IMR-90 (cell line): Measurements from ENCODE around the gene ADGRA3. TPM values are rescaled to one million over a fixed set of nuclear protein-coding genes. Genes with fewer than 3 reads are reported as not detected.

Source experiments
- ATAC-seq: fragments of 200-7000 bp; cut with Tn5 transposase; 2 replicates; pipeline ENCODE4 v1.9.1; 2020; ENCODE audit warnings: low read depth, mild to moderate bottlenecking, moderate library complexity
- BruUV-seq: library from RNA; stranded (reverse); fragments of 400-500 nt; replicated peaks from 2 replicates; lab custom pipeline; 2021; lab: Mats Ljungman, UMichigan
- CTCF ChIA-PET: fragments of 300-600 bp; formaldehyde crosslinking; extraction: SDS; loops from one replicate; lab custom pipeline; 2021; ENCODE audit warnings: antibody characterized with exemption; lab: Yijun Ruan, JAX
- POLR2A ChIA-PET: fragments of 300-600 bp; sonication (Branson Sonifier 250); formaldehyde crosslinking; loops from one replicate; lab custom pipeline; 2022; ENCODE audit warnings: antibody characterized with exemption; ENCODE audit not compliant: unreplicated experiment; lab: Charles Lee
- DNase-seq: peaks from one replicate; pipeline ENCODE4 v3.0.0; 2013
- H2AFZ ChIP-seq: replicated peaks from 2 replicates; pipeline ENCODE3; 2013; ENCODE audit warnings: low read length, mild to moderate bottlenecking; ENCODE audit not compliant: poor library complexity
- H2AK5ac ChIP-seq: 2 replicates; pipeline ENCODE4 v1.6.1; 2013; ENCODE audit warnings: low read depth, low read length, inconsistent platforms
- H2AK9ac ChIP-seq: replicated peaks from 2 replicates; pipeline ENCODE3; 2013; ENCODE audit warnings: mild to moderate bottlenecking, low read depth, low read length, moderate library complexity; ENCODE audit not compliant: poor library complexity
- H2BK120ac ChIP-seq: 2 replicates; pipeline ENCODE4 v1.6.1; 2013; ENCODE audit warnings: low read depth, low read length, inconsistent platforms
- H2BK15ac ChIP-seq: 3 replicates; pipeline ENCODE4 v1.6.1; 2013; ENCODE audit warnings: low read depth, low read length, inconsistent platforms
- H2BK20ac ChIP-seq: 2 replicates; pipeline ENCODE4 v1.6.1; 2013; ENCODE audit warnings: low read depth, mild to moderate bottlenecking, inconsistent platforms, low read length, moderate library complexity
- H2BK5ac ChIP-seq: 2 replicates; pipeline ENCODE4 v1.6.1; 2013; ENCODE audit warnings: mild to moderate bottlenecking, low read depth, low read length, inconsistent platforms; ENCODE audit not compliant: poor library complexity, severe bottlenecking
- H3K14ac ChIP-seq: replicated peaks from 2 replicates; pipeline ENCODE4 v1.6.1; 2013; ENCODE audit warnings: low read depth, low read length, inconsistent platforms
- H3K18ac ChIP-seq: 2 replicates; pipeline ENCODE4 v1.6.1; 2013; ENCODE audit warnings: low read depth, low read length, control low read depth
- H3K23ac ChIP-seq: 2 replicates; pipeline ENCODE4 v1.6.1; 2013; ENCODE audit warnings: low read depth, low read length, inconsistent platforms
- H3K27ac ChIP-seq: 2 replicates; pipeline ENCODE4 v1.5.1; 2013; ENCODE audit warnings: mild to moderate bottlenecking, control low read depth, low read length; ENCODE audit not compliant: insufficient read depth
- H3K27me3 ChIP-seq: 2 replicates; pipeline ENCODE4 v1.6.1; 2013; ENCODE audit warnings: low read length; ENCODE audit not compliant: control insufficient read depth, insufficient read depth
- H3K36me3 ChIP-seq: 2 replicates; pipeline ENCODE4 v1.6.1; 2013; ENCODE audit warnings: low read length, mixed read lengths; ENCODE audit not compliant: control insufficient read depth, insufficient read depth
- H3K4ac ChIP-seq: 2 replicates; pipeline ENCODE4 v1.6.1; 2013; ENCODE audit warnings: low read depth, low read length, inconsistent platforms
- H3K4me1 ChIP-seq: 2 replicates; pipeline ENCODE4 v1.6.1; 2013; ENCODE audit warnings: low read length, mixed read lengths; ENCODE audit not compliant: control insufficient read depth, insufficient read depth
- H3K4me2 ChIP-seq: 2 replicates; pipeline ENCODE4 v1.6.1; 2013; ENCODE audit warnings: low read depth, mild to moderate bottlenecking, control low read depth, low read length, moderate library complexity
- H3K4me3 ChIP-seq: 2 replicates; pipeline ENCODE4 v1.5.1; 2013; ENCODE audit warnings: low read depth, mild to moderate bottlenecking, control low read depth, low read length, moderate library complexity; ENCODE audit not compliant: insufficient read depth
- H3K56ac ChIP-seq: 2 replicates; pipeline ENCODE4 v1.6.1; 2013; ENCODE audit warnings: low read length, inconsistent platforms; ENCODE audit not compliant: insufficient read depth; ENCODE audit errors: extremely low read depth
- H3K79me1 ChIP-seq, 2 experiments: 2 replicates each; pipeline ENCODE4 v1.6.1; 2013; ENCODE audit warnings: low read length in 2 of 2, inconsistent platforms in 1 of 2, low read depth in 1 of 2
- H3K9ac ChIP-seq: 2 replicates; pipeline ENCODE4 v1.6.1; 2013; ENCODE audit warnings: low read depth, low read length, control low read depth
- H3K9me1 ChIP-seq: 2 replicates; pipeline ENCODE4 v1.6.1; 2013; ENCODE audit warnings: low read length, inconsistent platforms; ENCODE audit not compliant: insufficient read depth
- H3K9me3 ChIP-seq: 2 replicates; pipeline ENCODE4 v1.6.1; 2013; ENCODE audit warnings: low read length; ENCODE audit not compliant: control insufficient read depth, insufficient read depth
- H4K20me1 ChIP-seq: 2 replicates; pipeline ENCODE4 v1.6.1; 2013; ENCODE audit warnings: low read length, inconsistent platforms; ENCODE audit not compliant: insufficient read depth
- H4K5ac ChIP-seq: 2 replicates; pipeline ENCODE4 v1.6.1; 2013; ENCODE audit warnings: mild to moderate bottlenecking, low read depth, low read length, control low read depth
- H4K8ac ChIP-seq, 2 experiments: 2 replicates each; pipeline ENCODE4 v1.6.1; 2013; ENCODE audit warnings: low read depth in 2 of 2, low read length in 2 of 2, control low read depth in 1 of 2, inconsistent platforms in 1 of 2
- H4K91ac ChIP-seq: 2 replicates; pipeline ENCODE4 v1.6.1; 2013; ENCODE audit warnings: low read depth, low read length, inconsistent platforms; ENCODE audit not compliant: insufficient read depth
- BHLHE40 ChIP-seq: fragments of 150-350 bp; IDR thresholded peaks from 2 replicates; pipeline ENCODE4 v1.6.1; 2016; ENCODE audit warnings: mild to moderate bottlenecking, low read depth, low read length
- FOS ChIP-seq: fragments of 150-350 bp; IDR thresholded peaks from 2 replicates; pipeline ENCODE4 v1.6.1; 2016; ENCODE audit warnings: low read depth, low read length
- MAZ ChIP-seq: IDR thresholded peaks from 2 replicates; pipeline ENCODE4 v1.6.1; 2012; ENCODE audit warnings: low read depth, mild to moderate bottlenecking, low read length, improper control_type of control experiment, moderate library complexity, borderline replicate concordance
- NFE2L2 ChIP-seq: fragments of 150-350 bp; IDR thresholded peaks from 2 replicates; pipeline ENCODE4 v1.6.1; 2016; ENCODE audit warnings: low read depth, mild to moderate bottlenecking, low read length
- RAD21 ChIP-seq: IDR thresholded peaks from 2 replicates; pipeline ENCODE4 v1.6.1; 2012; ENCODE audit warnings: low read length, improper control_type of control experiment
- RFX5 ChIP-seq: IDR thresholded peaks from 2 replicates; pipeline ENCODE4 v1.8.0; 2012; ENCODE audit warnings: low read depth, mild to moderate bottlenecking, low read length, moderate library complexity
- WGBS, 2 experiments: methylation state at CpG; one replicate each; pipeline versions ENCODE4 v1.1.5 to v1.1.7; 2013; ENCODE audit warnings: missing lambda C conversion rate in 2 of 2; ENCODE audit not compliant: insufficient read length in 1 of 2; ENCODE audit errors: extremely low coverage in 2 of 2; 5-methylcytosine and 5-hydroxymethylcytosine counted together
- dilution Hi-C: fragments of 300-500 bp; cut with HindIII; formaldehyde crosslinking; loops from one replicate; pipeline ENCODE4 v1.14.3; 2018; ENCODE audit warnings: low sequenced_read_pairs; ENCODE audit not compliant: unreplicated experiment
- in situ Hi-C: fragments of 300-500 bp; cut with MboI; formaldehyde crosslinking; loops from 3 replicates; pipeline ENCODE4 v1.14.3; 2019; ENCODE audit warnings: low sequenced_read_pairs, inconsistent platforms, mixed read lengths
- intact Hi-C: fragments of 100-400 bp; cut with micrococcal nuclease; formaldehyde crosslinking; loops from 2 replicates; pipeline ENCODE4 v1.10.0; 2022
- polyA plus RNA-seq, 3 experiments: library from polyadenylated mRNA; depleted of rRNA; stranded (reverse); fragments of >200 nt; gene quantifications; 2 replicates each; pipeline ENCODE4 v1.2.3, GENCODE V29; 2012; ENCODE audit warnings: low replicate concordance in 1 of 3
- total RNA-seq: library from RNA; depleted of rRNA; stranded (reverse); fragments of >200 nt; gene quantifications from 2 replicates; pipeline ENCODE4 v1.2.3, GENCODE V29; 2012

Gene ADGRA3
- total and polyA plus RNA-seq, 2 of the 4 experiments (the other 2 are of a cell fraction) = 20.1 to 28.0 TPM

DNA sequence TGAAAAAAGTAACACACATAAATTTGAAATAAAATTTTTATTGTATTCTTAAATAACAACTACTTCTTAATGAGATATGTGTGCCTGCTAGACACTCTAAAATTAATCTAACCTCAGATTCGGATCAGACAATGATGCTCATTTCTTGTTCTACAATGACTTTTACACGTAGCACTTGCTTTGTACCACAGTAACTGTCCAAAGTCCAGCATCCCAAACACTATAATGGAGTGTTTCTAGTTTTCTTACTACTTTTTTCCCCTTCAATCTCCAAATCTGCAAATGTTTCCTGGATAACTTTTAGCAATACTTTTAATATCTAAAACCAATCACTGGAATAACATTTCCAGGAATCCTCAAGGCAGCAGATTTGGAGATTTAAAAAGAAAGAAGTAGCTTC, 75.9 kb downstream of the ADGRA3 start:
- H3K9ac ChIP-seq = no peak overlapping the region
- ChIA-PET POLR2A (no interaction called here), CTCF (no interaction called here)
- H2AFZ ChIP-seq = no peak overlapping the region
- no peaks in the 10 kb centered on the region for H3K9me3 ChIP-seq
- H3K9me1 ChIP-seq = no peaks in the 10 kb centered on the region
- no peak overlapping the region for H4K5ac ChIP-seq
- ATAC-seq (no peak), DNase-seq (no peak)
- intact Hi-C loops = no loop called here
- H3K23ac ChIP-seq = no peak overlapping the region
- H3K18ac ChIP-seq = no peak overlapping the region
- no peak overlapping the region for H3K4me2 ChIP-seq
- no peak for TF ChIP-seq FOS
- TF ChIP-seq BHLHE40 = no peak
- no peak for TF ChIP-seq RAD21
- TF ChIP-seq RFX5 = no peak
- TF ChIP-seq NFE2L2 = no peak
- no peak for TF ChIP-seq MAZ
- H2BK20ac ChIP-seq = no peak overlapping the region
- no peak overlapping the region for H3K4me3 ChIP-seq
- H3K56ac ChIP-seq = no peak overlapping the region
- H2BK15ac ChIP-seq = no peak overlapping the region
- H4K8ac ChIP-seq = no peak overlapping the region
- H3K4ac ChIP-seq = no peak overlapping the region
- H3K4me1 ChIP-seq = no peaks in the 10 kb centered on the region
- H3K14ac ChIP-seq = no peak overlapping the region
- in situ Hi-C loops = no loop called here
- no peak overlapping the region for H3K27ac ChIP-seq
- H4K20me1 ChIP-seq = no peaks in the 10 kb centered on the region
- no peaks in the 10 kb centered on the region; a peak in 1 of 4 replicates for H3K79me1 ChIP-seq
- H2AK9ac ChIP-seq = no peak overlapping the region
- no CpG with 5 or more reads among the region's 2 CpGs for WGBS, 2 experiments
- dilution Hi-C loops = no loop called here
- no peak overlapping the region for H2BK120ac ChIP-seq
- no peaks in the 10 kb centered on the region for H3K27me3 ChIP-seq
- peaks cover 6% of the 10 kb centered on the region for H3K36me3 ChIP-seq
- H2AK5ac ChIP-seq = no peak overlapping the region
- H2BK5ac ChIP-seq = no peak overlapping the region
- BruUV-seq = no TSS peak
- H4K91ac ChIP-seq = no peak overlapping the region
